M059J (cell line): ENCODE measurements around the gene PDK1. TPM values are rescaled to one million over a fixed set of nuclear protein-coding genes. Genes with fewer than 3 reads are reported as not detected.

Source experiments
- DNase-seq: peaks from one replicate; pipeline ENCODE4 v3.0.0-alpha.2; 2012; ENCODE audit warnings: low read depth
- total RNA-seq: library from RNA; depleted of rRNA; stranded (reverse); fragments of >200 nt; shearing (Covaris generic); gene quantifications from 2 replicates; pipeline ENCODE4 v1.2.3, GENCODE V29; 2014

Gene PDK1
- total RNA-seq, 1 experiment from 2014 or later: 16.0 TPM

DNA sequence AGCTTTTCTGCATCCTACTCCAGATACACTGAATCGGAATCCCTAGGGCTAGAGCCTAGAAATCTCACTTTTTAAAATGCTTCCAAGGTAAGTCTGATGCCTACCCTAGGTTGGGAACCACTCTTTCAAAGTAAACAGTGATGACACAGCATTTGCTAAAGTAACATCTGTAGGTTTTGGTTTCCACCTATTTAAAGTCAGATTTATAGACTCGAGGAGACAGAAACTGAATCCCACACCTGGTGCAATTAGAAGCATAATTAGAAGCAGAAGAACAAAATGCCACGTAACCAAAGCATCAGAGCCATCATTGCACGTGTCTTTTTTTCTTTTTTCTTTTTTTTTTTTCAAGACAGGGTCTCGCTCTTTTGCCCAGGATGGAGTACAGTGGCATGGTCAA, 40.9 kb downstream of the PDK1 start:
- no peak for DNase-seq

- no peak for DNase-seq
These were observed 41.4 kb downstream of the PDK1 start for GRCh38 chr2:172597176-172597842.

DNA sequence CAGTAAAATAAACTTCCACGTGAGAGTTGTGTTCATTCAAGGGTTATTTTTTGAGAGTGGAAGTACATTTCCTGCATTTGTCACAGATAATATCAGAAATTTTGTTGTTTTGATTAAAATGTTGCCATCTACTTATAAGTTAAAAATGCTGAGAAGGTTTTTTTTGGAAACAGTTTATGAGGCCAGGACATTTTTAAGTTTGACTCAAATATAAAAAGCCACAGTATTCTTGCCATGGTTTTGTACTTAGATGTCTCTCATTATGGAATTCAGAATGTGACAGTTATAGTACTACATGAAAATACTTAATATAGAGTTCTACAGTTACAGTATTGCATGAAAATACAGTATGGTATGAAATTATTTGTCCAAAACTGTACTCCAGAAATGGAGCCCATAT, 44.1 kb downstream of the PDK1 start:
- no peak for DNase-seq

DNA sequence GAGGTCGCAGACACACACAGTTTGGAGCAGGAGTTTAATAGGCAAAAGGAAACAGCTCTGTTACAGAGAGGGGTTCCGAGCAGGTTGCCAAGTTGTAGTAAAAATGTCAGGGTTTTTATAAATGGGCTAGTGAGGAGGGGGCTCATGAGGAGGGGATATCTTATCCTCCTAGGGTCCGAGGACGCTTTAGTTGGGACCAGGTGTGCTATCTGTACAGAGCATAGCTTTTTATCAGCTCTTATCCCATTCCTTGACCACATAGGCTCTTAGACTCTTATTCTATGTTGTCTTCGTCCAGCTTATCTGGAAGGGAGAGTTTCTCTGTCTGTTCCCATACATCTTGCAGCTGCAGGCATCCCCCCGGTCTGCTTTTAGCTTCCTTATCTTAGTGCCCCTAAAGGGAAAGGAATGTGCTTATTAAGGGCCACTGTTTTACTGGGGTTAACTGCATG, 44.7 kb downstream of the PDK1 start:
- no peak for DNase-seq

DNA sequence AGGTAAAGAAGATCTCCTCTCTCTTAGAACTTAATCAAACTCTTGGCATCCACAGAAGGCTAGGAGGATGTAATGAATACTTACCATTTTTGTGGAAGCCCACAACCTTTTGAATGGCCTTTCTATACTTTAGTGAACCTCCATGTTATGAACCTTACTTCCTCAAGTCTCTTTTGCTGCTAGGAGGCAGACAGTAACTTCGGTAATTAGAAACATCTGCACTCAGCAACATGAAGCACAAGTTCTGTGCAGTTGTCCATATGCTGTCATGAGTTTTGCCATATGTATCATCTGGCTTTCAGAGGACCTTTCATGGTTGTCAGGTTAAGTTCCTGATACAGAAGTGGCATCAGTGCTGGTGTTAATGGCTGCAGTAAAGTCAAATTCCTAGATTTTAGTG, 50.4 kb downstream of the PDK1 start:
- no peak for DNase-seq

DNA sequence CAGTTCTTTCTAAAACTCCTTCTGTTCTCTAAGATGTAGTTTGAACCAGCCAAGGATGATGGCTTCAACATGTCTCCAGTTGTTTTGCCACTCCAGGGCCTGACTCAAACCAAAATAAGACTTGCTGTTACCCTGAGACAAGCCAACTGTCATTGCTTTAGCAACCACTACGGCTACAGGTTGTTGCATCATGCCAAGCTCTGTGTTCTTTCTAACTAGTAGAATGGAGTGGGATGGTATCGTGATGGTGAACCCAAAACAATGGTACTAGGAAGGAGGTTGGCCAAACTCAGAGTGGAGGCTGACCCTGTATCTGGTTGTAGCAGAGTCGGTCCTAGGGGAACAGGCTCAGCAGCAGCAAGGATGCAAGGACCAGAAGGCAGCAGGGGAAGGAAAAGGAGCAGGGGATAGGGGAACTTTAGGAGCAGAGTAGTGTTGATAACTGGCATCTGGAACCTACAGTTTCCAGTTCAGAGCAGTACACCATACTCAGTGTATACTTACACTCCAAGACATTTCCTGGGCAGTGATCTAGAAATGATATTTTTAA, 51.6 kb downstream of the PDK1 start:
- DNase-seq: no peak

- no peak for DNase-seq
These were observed 53.6 kb downstream of the PDK1 start for GRCh38 chr2:172609488-172609887.

DNA sequence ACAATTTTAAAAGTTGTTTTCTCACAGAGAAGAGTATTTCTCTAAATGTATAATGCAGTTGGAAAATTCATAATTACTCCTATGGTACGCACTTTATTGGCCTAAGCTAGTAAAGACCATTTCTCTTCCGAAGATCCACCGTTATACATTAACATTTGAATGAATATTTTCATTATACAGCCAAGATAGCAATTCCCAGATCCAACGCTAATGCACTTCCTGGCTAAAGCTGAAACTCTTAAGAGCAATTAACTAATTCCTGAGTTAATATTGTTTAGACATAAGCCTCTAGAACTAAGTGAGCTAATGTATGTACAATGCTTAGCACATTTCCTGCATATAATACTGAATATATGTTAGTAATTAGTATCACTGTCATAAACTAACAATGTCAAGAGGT, 56.2 kb downstream of the PDK1 start:
- DNase-seq: no peak

DNA sequence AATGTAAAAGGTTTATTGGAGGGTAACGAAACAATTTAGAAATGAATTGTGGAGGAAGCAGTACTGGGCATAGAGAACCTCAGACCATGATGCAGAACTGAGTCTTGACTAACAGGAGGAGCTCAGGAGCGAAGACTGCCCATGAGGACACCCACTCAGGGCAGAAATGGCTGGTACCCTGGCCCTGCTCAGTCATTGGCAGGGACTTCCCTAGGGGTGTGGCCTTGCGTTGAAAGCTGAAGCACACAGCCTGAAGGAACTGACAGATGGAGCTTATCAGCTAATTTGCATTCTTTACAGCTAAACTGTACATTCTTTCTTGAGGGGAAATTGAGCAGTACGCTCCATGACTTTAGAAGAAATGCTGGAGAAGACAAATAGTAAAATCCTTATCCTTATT, 57.1 kb downstream of the PDK1 start:
- DNase-seq: no peak

- DNase-seq: no peak
These were observed 57.8 kb downstream of the PDK1 start for GRCh38 chr2:172613615-172614231.

GRCh38 chr2:172614932-172615331, 59.0 kb downstream of the PDK1 start:
- DNase-seq: no peak

GRCh38 chr2:172615727-172616261, 59.9 kb downstream of the PDK1 start:
- DNase-seq: no peak

DNA sequence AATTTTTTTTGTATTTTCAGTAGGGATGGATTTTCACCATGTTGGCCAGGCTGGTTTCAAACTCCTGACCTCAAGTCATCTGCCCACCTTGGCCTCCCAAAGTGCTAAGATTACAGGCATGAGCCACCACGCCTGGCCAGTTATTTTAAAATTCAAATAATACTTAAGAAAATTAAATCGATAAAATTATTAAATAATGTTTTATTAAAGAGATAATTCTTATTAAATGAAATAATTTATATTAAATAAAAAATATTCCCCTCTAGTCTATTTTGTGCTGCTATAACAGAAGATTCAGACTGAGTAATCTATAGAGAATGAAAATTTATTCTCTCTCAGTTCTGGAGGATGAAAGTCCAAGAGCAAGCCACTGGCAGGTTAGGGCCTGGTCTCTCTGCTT, 61.2 kb downstream of the PDK1 start:
- DNase-seq: no peak

DNA sequence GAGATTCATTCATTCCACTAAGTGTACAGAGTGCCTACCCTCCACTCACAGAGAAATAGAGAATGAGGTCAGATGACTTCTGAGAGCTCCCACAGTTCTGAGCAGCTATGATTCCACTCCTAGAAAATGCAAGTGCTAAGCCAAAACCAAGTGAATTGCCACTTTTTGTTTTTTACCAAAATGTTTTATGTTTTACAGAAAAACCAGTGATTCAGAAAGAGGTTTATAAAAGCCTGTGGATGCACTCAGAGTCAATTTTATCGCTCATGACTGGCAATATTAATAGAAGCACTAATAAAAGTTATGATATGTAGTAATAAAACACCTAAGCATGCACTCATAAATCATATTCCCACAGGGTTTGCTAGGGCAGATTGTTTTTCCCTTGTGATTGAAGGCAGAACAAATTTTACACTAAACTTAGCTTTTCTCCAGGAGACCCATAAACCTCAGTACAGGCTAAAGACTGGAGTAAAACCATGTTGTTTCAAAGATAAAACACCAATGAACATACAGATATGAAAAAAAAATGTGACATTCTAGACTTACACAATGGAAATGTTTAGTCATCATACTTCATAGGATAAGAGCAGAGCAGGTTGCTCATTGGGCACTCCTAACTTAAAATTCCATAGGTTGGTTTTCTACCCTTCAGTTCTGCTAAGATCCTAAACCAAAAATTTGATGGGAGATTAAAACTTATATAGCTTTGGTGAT, 67.5 kb downstream of the PDK1 start:
- DNase-seq: no peak

GRCh38 chr2:172624996-172625395, 69.1 kb downstream of the PDK1 start:
- no peak for DNase-seq

DNA sequence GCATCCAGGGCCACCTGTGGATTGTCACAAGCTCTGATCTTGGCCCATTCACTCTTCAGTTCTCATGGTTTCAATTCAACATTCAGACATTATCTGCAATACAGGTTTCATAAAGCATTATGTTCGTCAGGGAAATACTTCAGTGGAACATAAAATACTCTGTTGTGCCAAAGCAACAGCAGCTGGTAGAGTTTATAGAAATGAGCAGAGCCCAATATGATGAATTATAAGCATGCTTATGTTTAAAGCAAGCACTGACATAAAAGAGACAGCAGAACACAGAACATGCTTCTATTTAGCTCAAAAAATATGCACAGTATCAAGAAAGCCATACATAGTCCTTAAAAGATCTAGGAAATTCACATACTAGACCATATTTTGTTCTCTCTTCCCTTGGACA, 71.3 kb downstream of the PDK1 start:
- DNase-seq: no peak

- no peak for DNase-seq
These were observed 72.2 kb downstream of the PDK1 start for GRCh38 chr2:172628085-172628484.

DNA sequence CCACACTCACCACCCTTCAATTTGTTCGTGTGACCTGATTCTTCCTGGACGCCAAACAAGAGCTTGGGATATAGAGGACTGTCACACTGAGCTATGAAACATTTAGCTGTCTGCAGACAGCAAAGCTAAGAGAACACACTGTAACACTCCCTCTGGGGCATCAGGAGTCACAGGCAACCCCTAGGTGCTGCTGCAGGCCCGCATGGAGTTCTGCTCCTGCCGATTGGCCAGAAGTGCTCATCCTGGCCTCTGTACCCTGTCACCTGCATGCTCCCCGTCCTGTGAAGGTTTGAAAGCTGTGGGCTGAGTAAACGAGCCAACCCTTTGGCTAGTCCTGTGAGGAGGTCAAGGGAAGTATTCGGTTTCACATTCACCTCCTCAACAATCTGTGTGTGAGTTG, 73.7 kb downstream of the PDK1 start:
- DNase-seq: no peak

- no peak for DNase-seq
These were observed 74.3 kb downstream of the PDK1 start for GRCh38 chr2:172630181-172630580.

DNA sequence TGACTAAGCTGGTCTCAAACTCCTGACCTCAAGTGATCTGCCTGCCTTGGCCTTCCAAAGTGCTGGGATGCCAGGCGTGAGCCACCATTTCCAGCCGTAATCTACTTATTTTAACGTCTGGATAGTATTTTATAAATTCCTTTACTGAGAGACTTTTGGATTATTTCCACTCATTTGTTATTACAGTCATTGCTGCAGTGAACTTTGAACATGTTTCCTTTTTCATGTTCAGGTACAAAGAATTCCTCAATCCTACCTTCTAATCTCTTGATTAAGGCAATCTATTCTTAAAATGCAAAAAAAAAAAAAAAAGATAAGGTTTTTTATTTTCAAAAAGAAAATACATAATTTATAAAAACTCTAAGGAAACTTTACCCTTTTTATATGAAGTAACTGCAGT, 78.6 kb downstream of the PDK1 start:
- DNase-seq: no peak

DNA sequence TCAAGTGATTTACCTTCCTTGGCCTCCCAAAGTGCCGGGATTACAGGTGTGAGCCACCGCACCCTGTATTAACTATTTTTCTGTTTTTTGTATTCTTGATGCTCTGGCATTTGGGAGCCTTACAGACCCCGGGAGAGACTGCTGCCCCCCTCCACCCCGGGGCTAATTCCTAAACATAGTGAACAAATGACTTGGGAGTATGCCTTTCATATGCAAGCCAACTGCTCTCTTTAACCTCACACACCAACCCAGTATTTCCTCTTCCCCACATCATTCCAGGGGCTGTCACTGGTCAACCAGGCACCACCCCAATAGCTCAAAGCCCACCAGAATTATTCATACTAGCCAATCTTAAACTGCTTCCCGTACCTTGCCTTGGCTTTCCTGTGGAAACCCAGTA, 79.7 kb downstream of the PDK1 start:
- DNase-seq: no peak

DNA sequence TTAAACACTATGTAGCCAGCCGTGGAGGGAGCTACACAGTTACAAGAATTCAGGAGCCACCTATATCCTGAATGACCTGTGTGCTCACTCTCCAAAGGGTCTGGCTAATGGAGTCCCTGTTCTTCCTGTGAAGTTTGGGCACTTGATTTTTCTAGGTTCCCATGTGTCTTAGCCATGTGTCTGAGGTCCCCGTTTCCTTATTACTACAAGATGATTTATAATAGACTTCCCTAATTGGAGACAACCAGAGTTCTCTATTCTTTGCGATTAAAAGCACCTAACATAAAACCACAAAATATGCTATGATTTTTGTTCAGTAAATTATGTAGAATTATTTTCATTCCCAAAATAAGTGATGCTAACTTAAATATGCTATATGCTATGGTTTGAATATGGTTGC, 83.4 kb downstream of the PDK1 start:
- DNase-seq: no peak

GRCh38 chr2:172639823-172640222, 83.9 kb downstream of the PDK1 start:
- peak; percentile 91 for DNase-seq
